ENCODE measurements around the gene CPM.
A peak's percentile ranks its signal among the peaks of the same experiment; 100 is the strongest.

Gene CPM

GRCh38 chr12:68871921-68872320 is 61.0 kb downstream of the CPM start:
- no peak for TF ChIP-seq PPARA (CRISPR knock-in tag; IDR thresholded peaks at IDR 0.05; ENCODE audit: borderline replicate concordance)
- TF ChIP-seq PATZ1 (CRISPR knock-in tag; IDR thresholded peaks at IDR 0.05; ENCODE audit: borderline replicate concordance): no peak
- no peak for TF ChIP-seq BACH2 (CRISPR knock-in tag; IDR thresholded peaks at IDR 0.05; ENCODE audit: borderline replicate concordance)

GRCh38 chr12:68871396-68871795 is 61.6 kb downstream of the CPM start:
- no peak for ATAC-seq
- TF ChIP-seq TCF4 (CRISPR knock-in tag; IDR thresholded peaks at IDR 0.05; ENCODE audit: borderline replicate concordance) (no peak), ZNF70 (CRISPR knock-in tag; IDR thresholded peaks at IDR 0.05) (no peak), PATZ1 (CRISPR knock-in tag; IDR thresholded peaks at IDR 0.05; ENCODE audit: borderline replicate concordance) (no peak), POU6F1 (CRISPR knock-in tag; IDR thresholded peaks at IDR 0.05; ENCODE audit: borderline replicate concordance, low read depth) (no peak), CREB5 (CRISPR knock-in tag; IDR thresholded peaks at IDR 0.05; ENCODE audit: low read depth) (no peak), CSRNP3 (CRISPR knock-in tag; IDR thresholded peaks at IDR 0.05) (no peak)

More at GRCh38 chr12:68871921-68872320, 61.0 kb downstream of the CPM start:
- peak; percentile 81 for ATAC-seq

- ATAC-seq: no peak
- TF ChIP-seq ARNTL (CRISPR knock-in tag; IDR thresholded peaks at IDR 0.05; ENCODE audit: borderline replicate concordance, low read depth): no peak
- TF ChIP-seq PATZ1 (CRISPR knock-in tag; IDR thresholded peaks at IDR 0.05; ENCODE audit: borderline replicate concordance): no peak
- TF ChIP-seq POU6F1 (CRISPR knock-in tag; IDR thresholded peaks at IDR 0.05; ENCODE audit: borderline replicate concordance, low read depth): no peak
- TF ChIP-seq CREB5 (CRISPR knock-in tag; IDR thresholded peaks at IDR 0.05; ENCODE audit: low read depth): no peak
- no peak for TF ChIP-seq CSRNP3 (CRISPR knock-in tag; IDR thresholded peaks at IDR 0.05)
Measured at GRCh38 chr12:68870443-68870842, 62.5 kb downstream of the CPM start.
